HG02981 (cell line): ENCODE data around the gene CDK10.
"Not testable (repeated sequence)": the region's sequence is repeated elsewhere in the genome, so short reads cannot be mapped to it uniquely, and the experiment has no call there.

Source experiments
- ATAC-seq: cut with Tn5 transposase; IDR thresholded peaks from one replicate; pipeline ENCODE4 v1.9.1; 2021; ENCODE audit warnings: mild to moderate bottlenecking, moderate library complexity; ENCODE audit not compliant: unreplicated experiment

Gene CDK10

GRCh38 chr16:89686520-89687091 lies at the start of gene CDK10:
CDK10 (plus strand) TSS chr16:89686689; CDS start chr16:89686711, 22 bp downstream.
- ATAC-seq = peak; percentile 69

- ATAC-seq = no peak
Observed at GRCh38 chr16:89637379-89637778, 49.1 kb upstream of the CDK10 start.

GRCh38 chr16:89638455-89638854 lies 48.0 kb upstream of the CDK10 start:
- no peak for ATAC-seq

GRCh38 chr16:89639385-89639784 lies 47.1 kb upstream of the CDK10 start:
- ATAC-seq = no peak

GRCh38 chr16:89641458-89642119 lies 44.9 kb upstream of the CDK10 start:
- ATAC-seq = no peak

GRCh38 chr16:89642574-89642973 lies 43.9 kb upstream of the CDK10 start:
- no peak for ATAC-seq

- ATAC-seq = no peak
Observed at GRCh38 chr16:89643769-89644300, 42.7 kb upstream of the CDK10 start.

GRCh38 chr16:89645122-89645521 lies 41.4 kb upstream of the CDK10 start:
- no peak for ATAC-seq

GRCh38 chr16:89646270-89646669 lies 40.2 kb upstream of the CDK10 start:
- ATAC-seq = no peak

GRCh38 chr16:89646906-89647305 lies 39.6 kb upstream of the CDK10 start:
- ATAC-seq = no peak

- no peak for ATAC-seq
Observed at GRCh38 chr16:89651584-89651983, 34.9 kb upstream of the CDK10 start.

- no peak for ATAC-seq
Observed at GRCh38 chr16:89653656-89654295, 32.7 kb upstream of the CDK10 start.

GRCh38 chr16:89655062-89655643 lies 31.3 kb upstream of the CDK10 start:
- ATAC-seq = no peak

GRCh38 chr16:89656435-89657121 lies 29.9 kb upstream of the CDK10 start:
- ATAC-seq = no peak

- peak; percentile 88 for ATAC-seq
Observed at GRCh38 chr16:89657442-89658220, 28.9 kb upstream of the CDK10 start, which contains the start of the genes CHMP1A and SPATA33. CHMP1A (minus strand) TSS chr16:89657708; CDS start chr16:89657588, 120 bp downstream. SPATA33 (plus strand) TSS chr16:89657836; CDS start chr16:89657912, 76 bp downstream.

- ATAC-seq = no peak
Observed at GRCh38 chr16:89658221-89658879, 28.1 kb upstream of the CDK10 start.

GRCh38 chr16:89660146-89660545 lies 26.3 kb upstream of the CDK10 start:
- no peak for ATAC-seq

GRCh38 chr16:89661215-89661614 lies 25.3 kb upstream of the CDK10 start:
- no peak for ATAC-seq

GRCh38 chr16:89664238-89664637 lies 22.3 kb upstream of the CDK10 start:
- not testable (repeated sequence) for ATAC-seq

GRCh38 chr16:89667000-89667399 lies 19.5 kb upstream of the CDK10 start:
- not testable (repeated sequence) for ATAC-seq
